ENCODE results near the gene TULP1.

The TULP1 gene

GRCh38 chr6:35468181-35468979, 44.3 kb downstream of the TULP1 start, which contains the start of gene RPL10A:
RPL10A (plus strand) TSS chr6:35468401; CDS start chr6:35468435, 34 bp downstream.
- H3K4me3 ChIP-seq (ENCODE audit: low read depth, low read length), result peak within 1 kb of the TSS; percentile 97
- no peaks in the 10 kb centered on the region for H3K9me3 ChIP-seq (ENCODE audit: control insufficient read depth, insufficient read depth, low read length)
- peaks cover 18% of the 10 kb centered on the region for H3K4me1 ChIP-seq (ENCODE audit: control insufficient read depth, insufficient read depth, low read length)
- peaks cover 4% of the 10 kb centered on the region for H3K27me3 ChIP-seq (ENCODE audit: control insufficient read depth, insufficient read depth, low read length)
- peaks cover 47% of the 10 kb centered on the region for H3K36me3 ChIP-seq (ENCODE audit: control insufficient read depth, insufficient read depth, low read length)
- H3K9ac ChIP-seq (ENCODE audit: low read depth, low read length), result peak within 1 kb of the TSS; percentile 99

- Histone ChIP-seq H3K27me3 (ENCODE audit: control insufficient read depth, insufficient read depth, low read length) (peaks cover 4% of the 10 kb centered on the region), H3K9ac (ENCODE audit: low read depth, low read length) (no peak overlapping the region), H3K4me3 (ENCODE audit: low read depth, low read length) (no peak overlapping the region), H3K9me3 (ENCODE audit: control insufficient read depth, insufficient read depth, low read length) (no peaks in the 10 kb centered on the region), H3K4me1 (ENCODE audit: control insufficient read depth, insufficient read depth, low read length) (peaks cover 10% of the 10 kb centered on the region), H3K36me3 (ENCODE audit: control insufficient read depth, insufficient read depth, low read length) (peaks cover 26% of the 10 kb centered on the region)
Observed at GRCh38 chr6:35465646-35466045, 47.0 kb downstream of the TULP1 start.

GRCh38 chr6:35463292-35463691, 49.4 kb downstream of the TULP1 start:
- Histone ChIP-seq H3K4me3 (ENCODE audit: low read depth, low read length) (no peak overlapping the region), H3K27me3 (ENCODE audit: control insufficient read depth, insufficient read depth, low read length) (peaks cover 4% of the 10 kb centered on the region), H3K36me3 (ENCODE audit: control insufficient read depth, insufficient read depth, low read length) (peaks cover 20% of the 10 kb centered on the region), H3K9ac (ENCODE audit: low read depth, low read length) (no peak overlapping the region), H3K9me3 (ENCODE audit: control insufficient read depth, insufficient read depth, low read length) (no peaks in the 10 kb centered on the region), H3K4me1 (ENCODE audit: control insufficient read depth, insufficient read depth, low read length) (peaks cover 3% of the 10 kb centered on the region)

- no peaks in the 10 kb centered on the region for H3K4me1 ChIP-seq (ENCODE audit: control insufficient read depth, insufficient read depth, low read length)
- peaks cover 22% of the 10 kb centered on the region for H3K36me3 ChIP-seq (ENCODE audit: control insufficient read depth, insufficient read depth, low read length)
- H3K9me3 ChIP-seq (ENCODE audit: control insufficient read depth, insufficient read depth, low read length), result no peaks in the 10 kb centered on the region
- H3K4me3 ChIP-seq (ENCODE audit: low read depth, low read length), result no peak overlapping the region
- no peak overlapping the region for H3K9ac ChIP-seq (ENCODE audit: low read depth, low read length)
- H3K27me3 ChIP-seq (ENCODE audit: control insufficient read depth, insufficient read depth, low read length), result no peaks in the 10 kb centered on the region
Observed at GRCh38 chr6:35461270-35461669, 51.4 kb downstream of the TULP1 start.

GRCh38 chr6:35457907-35458306, 54.8 kb downstream of the TULP1 start:
- no peak overlapping the region for H3K4me3 ChIP-seq (ENCODE audit: low read depth, low read length)
- H3K27me3 ChIP-seq (ENCODE audit: control insufficient read depth, insufficient read depth, low read length), result peaks cover 2% of the 10 kb centered on the region
- H3K4me1 ChIP-seq (ENCODE audit: control insufficient read depth, insufficient read depth, low read length), result peaks cover 6% of the 10 kb centered on the region
- H3K9me3 ChIP-seq (ENCODE audit: control insufficient read depth, insufficient read depth, low read length), result no peaks in the 10 kb centered on the region
- H3K9ac ChIP-seq (ENCODE audit: low read depth, low read length), result no peak overlapping the region
- H3K36me3 ChIP-seq (ENCODE audit: control insufficient read depth, insufficient read depth, low read length), result peaks cover 28% of the 10 kb centered on the region

- peaks cover 20% of the 10 kb centered on the region for H3K36me3 ChIP-seq (ENCODE audit: control insufficient read depth, insufficient read depth, low read length)
- peaks cover 11% of the 10 kb centered on the region for H3K4me1 ChIP-seq (ENCODE audit: control insufficient read depth, insufficient read depth, low read length)
- peaks cover 6% of the 10 kb centered on the region for H3K27me3 ChIP-seq (ENCODE audit: control insufficient read depth, insufficient read depth, low read length)
- no peaks in the 10 kb centered on the region for H3K9me3 ChIP-seq (ENCODE audit: control insufficient read depth, insufficient read depth, low read length)
- H3K4me3 ChIP-seq (ENCODE audit: low read depth, low read length), result no peak overlapping the region
- H3K9ac ChIP-seq (ENCODE audit: low read depth, low read length), result no peak overlapping the region
Observed at GRCh38 chr6:35454391-35455110, 58.1 kb downstream of the TULP1 start.

- Histone ChIP-seq H3K9me3 (ENCODE audit: control insufficient read depth, insufficient read depth, low read length) (no peaks in the 10 kb centered on the region), H3K36me3 (ENCODE audit: control insufficient read depth, insufficient read depth, low read length) (peaks cover 12% of the 10 kb centered on the region), H3K4me3 (ENCODE audit: low read depth, low read length) (peak overlapping the region; percentile 79), H3K27me3 (ENCODE audit: control insufficient read depth, insufficient read depth, low read length) (peaks cover 6% of the 10 kb centered on the region), H3K4me1 (ENCODE audit: control insufficient read depth, insufficient read depth, low read length) (peaks cover 11% of the 10 kb centered on the region), H3K9ac (ENCODE audit: low read depth, low read length) (no peak overlapping the region)
Observed at GRCh38 chr6:35453236-35453635, 59.5 kb downstream of the TULP1 start.

- Histone ChIP-seq H3K27me3 (ENCODE audit: control insufficient read depth, insufficient read depth, low read length) (peaks cover 6% of the 10 kb centered on the region), H3K9me3 (ENCODE audit: control insufficient read depth, insufficient read depth, low read length) (no peaks in the 10 kb centered on the region), H3K4me3 (ENCODE audit: low read depth, low read length) (peak within 1 kb of the TSS; percentile 79), H3K9ac (ENCODE audit: low read depth, low read length) (no peak within 1 kb of the TSS), H3K4me1 (ENCODE audit: control insufficient read depth, insufficient read depth, low read length) (peaks cover 11% of the 10 kb centered on the region), H3K36me3 (ENCODE audit: control insufficient read depth, insufficient read depth, low read length) (peaks cover 12% of the 10 kb centered on the region)
Observed at GRCh38 chr6:35452183-35453090, 60.3 kb downstream of the TULP1 start, which contains the start of gene FANCE. FANCE (plus strand) TSS chr6:35452338; CDS start chr6:35452546, 208 bp downstream.

- Histone ChIP-seq H3K9ac (ENCODE audit: low read depth, low read length) (no peak overlapping the region), H3K4me3 (ENCODE audit: low read depth, low read length) (peak overlapping the region; percentile 52)
Observed at GRCh38 chr6:35451354-35452182, 61.1 kb downstream of the TULP1 start.

GRCh38 chr6:35449287-35449881, 63.3 kb downstream of the TULP1 start:
- H3K9me3 ChIP-seq (ENCODE audit: control insufficient read depth, insufficient read depth, low read length), result no peaks in the 10 kb centered on the region
- H3K36me3 ChIP-seq (ENCODE audit: control insufficient read depth, insufficient read depth, low read length), result no peaks in the 10 kb centered on the region
- H3K4me1 ChIP-seq (ENCODE audit: control insufficient read depth, insufficient read depth, low read length), result peaks cover 7% of the 10 kb centered on the region
- H3K27me3 ChIP-seq (ENCODE audit: control insufficient read depth, insufficient read depth, low read length), result peaks cover 6% of the 10 kb centered on the region
- H3K4me3 ChIP-seq (ENCODE audit: low read depth, low read length), result no peak overlapping the region
- H3K9ac ChIP-seq (ENCODE audit: low read depth, low read length), result no peak overlapping the region

More at GRCh38 chr6:35451354-35452182, 61.1 kb downstream of the TULP1 start:
- peaks cover 9% of the 10 kb centered on the region for H3K36me3 ChIP-seq (ENCODE audit: control insufficient read depth, insufficient read depth, low read length)
- peaks cover 11% of the 10 kb centered on the region for H3K4me1 ChIP-seq (ENCODE audit: control insufficient read depth, insufficient read depth, low read length)
- peaks cover 6% of the 10 kb centered on the region for H3K27me3 ChIP-seq (ENCODE audit: control insufficient read depth, insufficient read depth, low read length)
- H3K9me3 ChIP-seq (ENCODE audit: control insufficient read depth, insufficient read depth, low read length), result no peaks in the 10 kb centered on the region

All from iPS-15b (cell line).